DOHH2 (cell line): ENCODE data around the gene IL20.

Experiments used
- H3F3A ChIP-seq: fragments of 200-600 bp; sonication (generic), shearing (Covaris generic); 2 replicates; pipeline ENCODE4 v1.6.0; 2016; ENCODE audit warnings: antibody characterized with exemption, mild to moderate bottlenecking; ENCODE audit not compliant: control insufficient read depth, insufficient read depth
- H3K27ac ChIP-seq: fragments of 200-600 bp; sonication (generic); 2 replicates; pipeline ENCODE4 v1.5.1; 2014; ENCODE audit warnings: low read depth, mild to moderate bottlenecking, low read length, moderate library complexity
- H3K27me3 ChIP-seq: fragments of 200-600 bp; sonication (generic); 2 replicates; pipeline ENCODE4 v1.6.1; 2014; ENCODE audit warnings: mild to moderate bottlenecking, low read length, mixed read lengths; ENCODE audit not compliant: control insufficient read depth
- H3K36me3 ChIP-seq: fragments of 200-600 bp; sonication (generic); 2 replicates; pipeline ENCODE4 v1.6.1; 2014; ENCODE audit warnings: mild to moderate bottlenecking, low read length, moderate library complexity, mixed read lengths; ENCODE audit not compliant: control insufficient read depth
- H3K4me1 ChIP-seq: fragments of 200-600 bp; sonication (generic); 2 replicates; pipeline ENCODE4 v1.6.1; 2014; ENCODE audit warnings: mild to moderate bottlenecking, low read length, mixed read lengths; ENCODE audit not compliant: control insufficient read depth
- H3K4me2 ChIP-seq: fragments of 200-600 bp; sonication (generic); 2 replicates; pipeline ENCODE4 v1.6.0; 2014; ENCODE audit warnings: mild to moderate bottlenecking, low read length, moderate library complexity
- H3K4me3 ChIP-seq: fragments of 200-600 bp; sonication (generic); 2 replicates; pipeline ENCODE4 v1.5.1; 2014; ENCODE audit warnings: mild to moderate bottlenecking, low read length, mixed read lengths
- H3K79me2 ChIP-seq: fragments of 200-600 bp; sonication (generic); 2 replicates; pipeline ENCODE4 v1.6.1; 2014; ENCODE audit warnings: mild to moderate bottlenecking, low read length, mixed read lengths; ENCODE audit not compliant: control insufficient read depth
- H3K9me2 ChIP-seq: fragments of 200-600 bp; sonication (generic); replicated peaks from 2 replicates; pipeline ENCODE4 v1.6.1; 2014; ENCODE audit warnings: mild to moderate bottlenecking, low read length, mixed read lengths; ENCODE audit not compliant: control insufficient read depth
- H3K9me3 ChIP-seq: fragments of 200-600 bp; sonication (generic); 2 replicates; pipeline ENCODE4 v1.6.1; 2014; ENCODE audit warnings: antibody characterized with exemption, low read length, mixed read lengths; ENCODE audit not compliant: control insufficient read depth, insufficient read depth
- H4K20me1 ChIP-seq: fragments of 200-600 bp; sonication (generic); 2 replicates; pipeline ENCODE4 v1.6.0; 2014; ENCODE audit warnings: low read depth, mild to moderate bottlenecking, antibody characterized with exemption, low read length, moderate library complexity; ENCODE audit not compliant: control insufficient read depth, insufficient read depth
- EZH2phosphoT487 ChIP-seq: fragments of 200-600 bp; sonication (generic); IDR thresholded peaks from 2 replicates; pipeline ENCODE4 v1.6.1; 2017; ENCODE audit warnings: borderline replicate concordance, mild to moderate bottlenecking, antibody characterized with exemption, low read length, moderate library complexity, mixed read lengths
- TF ChIP-seq, protein P1 (sequence below): fragments of 200-600 bp; sonication (generic); IDR thresholded peaks from one replicate; pipeline ENCODE4 v1.5.1; 2014; ENCODE audit warnings: antibody characterized with exemption, mild to moderate bottlenecking, low read depth, low read length; ENCODE audit not compliant: poor library complexity, severe bottlenecking

IL20 gene

DNA sequence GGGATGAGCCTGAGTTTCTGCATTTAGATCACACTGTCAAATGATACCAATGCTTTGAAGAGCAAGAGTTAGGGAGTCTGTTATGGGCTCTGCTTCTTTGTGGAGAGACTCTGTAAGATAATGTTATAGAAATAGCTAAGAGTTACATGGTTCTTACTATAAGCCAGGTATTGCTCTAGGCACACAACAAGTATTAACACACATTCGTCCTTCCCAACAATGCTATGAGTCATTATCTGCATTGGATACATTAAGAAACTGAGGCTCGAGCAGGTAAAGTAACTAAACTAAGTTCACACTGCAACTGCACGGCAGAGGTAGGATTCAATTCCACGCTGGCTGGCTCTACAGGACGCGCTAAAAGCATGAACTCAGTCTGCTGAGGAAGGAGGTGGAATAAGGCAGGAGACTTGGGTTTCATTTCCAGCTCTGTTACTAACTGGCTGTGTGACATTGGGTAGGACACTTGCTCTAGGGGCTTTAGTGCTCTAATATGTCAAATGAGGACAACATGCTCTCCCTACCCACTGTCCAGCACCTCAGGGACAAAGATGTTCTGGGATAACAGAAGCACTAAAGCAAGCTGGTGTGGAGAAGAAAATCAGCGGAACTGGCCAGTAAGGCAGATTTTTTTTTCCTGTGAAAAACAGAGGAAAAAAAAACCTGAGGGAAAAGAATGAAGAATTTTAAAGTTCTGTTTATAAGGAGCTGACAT is 23.7 kb upstream of the IL20 start:
- peaks cover 5% of the 10 kb centered on the region for H3K27me3 ChIP-seq
- no peaks in the 10 kb centered on the region for H3K36me3 ChIP-seq
- H3K9me2 ChIP-seq = no peaks in the 10 kb centered on the region
- no peak overlapping the region for H3K27ac ChIP-seq
- no peaks in the 10 kb centered on the region for H3K9me3 ChIP-seq
- no peak overlapping the region for H3K4me3 ChIP-seq
- no peak overlapping the region for H3K4me2 ChIP-seq
- no peaks in the 10 kb centered on the region for H3F3A ChIP-seq
- TF ChIP-seq EZH2phosphoT487 = no peak
- TF ChIP-seq, protein P1, sequence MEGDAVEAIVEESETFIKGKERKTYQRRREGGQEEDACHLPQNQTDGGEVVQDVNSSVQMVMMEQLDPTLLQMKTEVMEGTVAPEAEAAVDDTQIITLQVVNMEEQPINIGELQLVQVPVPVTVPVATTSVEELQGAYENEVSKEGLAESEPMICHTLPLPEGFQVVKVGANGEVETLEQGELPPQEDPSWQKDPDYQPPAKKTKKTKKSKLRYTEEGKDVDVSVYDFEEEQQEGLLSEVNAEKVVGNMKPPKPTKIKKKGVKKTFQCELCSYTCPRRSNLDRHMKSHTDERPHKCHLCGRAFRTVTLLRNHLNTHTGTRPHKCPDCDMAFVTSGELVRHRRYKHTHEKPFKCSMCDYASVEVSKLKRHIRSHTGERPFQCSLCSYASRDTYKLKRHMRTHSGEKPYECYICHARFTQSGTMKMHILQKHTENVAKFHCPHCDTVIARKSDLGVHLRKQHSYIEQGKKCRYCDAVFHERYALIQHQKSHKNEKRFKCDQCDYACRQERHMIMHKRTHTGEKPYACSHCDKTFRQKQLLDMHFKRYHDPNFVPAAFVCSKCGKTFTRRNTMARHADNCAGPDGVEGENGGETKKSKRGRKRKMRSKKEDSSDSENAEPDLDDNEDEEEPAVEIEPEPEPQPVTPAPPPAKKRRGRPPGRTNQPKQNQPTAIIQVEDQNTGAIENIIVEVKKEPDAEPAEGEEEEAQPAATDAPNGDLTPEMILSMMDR = no peak
- H3K79me2 ChIP-seq = no peaks in the 10 kb centered on the region
- no peaks in the 10 kb centered on the region for H4K20me1 ChIP-seq
- H3K4me1 ChIP-seq = no peaks in the 10 kb centered on the region

DNA sequence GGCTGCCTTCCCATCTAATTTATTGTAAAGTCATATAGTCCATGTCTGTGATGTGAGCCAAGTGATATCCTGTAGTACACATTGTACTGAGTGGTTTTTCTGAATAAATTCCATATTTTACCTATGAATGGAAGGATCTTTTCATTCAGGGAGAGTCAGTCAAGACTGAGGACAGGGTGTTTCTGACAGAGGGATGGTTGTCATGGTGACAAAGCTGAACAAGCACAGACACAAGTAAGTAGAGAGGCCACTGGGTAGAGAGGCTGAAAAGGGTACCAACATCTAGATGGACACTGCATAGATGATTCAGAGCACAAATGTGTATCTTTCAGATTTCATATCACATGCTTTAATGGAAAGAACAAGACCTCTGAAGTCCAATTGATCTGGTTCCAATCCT is 22.6 kb upstream of the IL20 start:
- Histone ChIP-seq H3K4me3 (no peak overlapping the region), H3K27ac (no peak overlapping the region), H3K4me2 (no peak overlapping the region), H3K36me3 (no peaks in the 10 kb centered on the region), H4K20me1 (no peaks in the 10 kb centered on the region), H3K27me3 (peaks cover 5% of the 10 kb centered on the region), H3K9me3 (no peaks in the 10 kb centered on the region), H3K9me2 (no peaks in the 10 kb centered on the region), H3K4me1 (no peaks in the 10 kb centered on the region), H3K79me2 (no peaks in the 10 kb centered on the region), H3F3A (no peaks in the 10 kb centered on the region)
- TF ChIP-seq, protein P1 = no peak
- no peak for TF ChIP-seq EZH2phosphoT487

DNA sequence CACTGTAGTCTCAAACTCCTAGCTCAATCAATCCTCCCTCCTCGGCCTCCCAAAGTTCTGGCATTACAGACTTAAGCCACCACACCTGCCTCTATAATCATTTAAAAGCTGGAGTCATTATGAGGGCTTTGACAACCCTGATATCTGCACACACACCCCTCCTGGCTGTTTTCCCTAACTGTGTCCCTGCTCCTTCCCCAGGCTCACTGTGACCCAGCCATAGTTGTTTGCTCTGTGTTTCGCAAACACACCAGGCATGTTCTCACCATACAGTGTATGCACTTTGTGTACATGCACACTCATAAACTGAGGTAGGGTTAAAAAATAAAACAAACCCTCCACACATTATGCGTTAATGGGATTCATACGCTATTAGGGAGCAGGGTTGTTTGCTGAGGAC is 21.8 kb upstream of the IL20 start:
- H3K4me3 ChIP-seq = no peak overlapping the region
- H3K9me2 ChIP-seq = no peaks in the 10 kb centered on the region
- no peak overlapping the region for H3K27ac ChIP-seq
- H3K27me3 ChIP-seq = peaks cover 5% of the 10 kb centered on the region
- H3K79me2 ChIP-seq = no peaks in the 10 kb centered on the region
- H3K36me3 ChIP-seq = no peaks in the 10 kb centered on the region
- no peaks in the 10 kb centered on the region for H3F3A ChIP-seq
- no peaks in the 10 kb centered on the region for H4K20me1 ChIP-seq
- no peak for TF ChIP-seq EZH2phosphoT487
- H3K4me1 ChIP-seq = no peaks in the 10 kb centered on the region
- no peaks in the 10 kb centered on the region for H3K9me3 ChIP-seq
- H3K4me2 ChIP-seq = no peak overlapping the region

DNA sequence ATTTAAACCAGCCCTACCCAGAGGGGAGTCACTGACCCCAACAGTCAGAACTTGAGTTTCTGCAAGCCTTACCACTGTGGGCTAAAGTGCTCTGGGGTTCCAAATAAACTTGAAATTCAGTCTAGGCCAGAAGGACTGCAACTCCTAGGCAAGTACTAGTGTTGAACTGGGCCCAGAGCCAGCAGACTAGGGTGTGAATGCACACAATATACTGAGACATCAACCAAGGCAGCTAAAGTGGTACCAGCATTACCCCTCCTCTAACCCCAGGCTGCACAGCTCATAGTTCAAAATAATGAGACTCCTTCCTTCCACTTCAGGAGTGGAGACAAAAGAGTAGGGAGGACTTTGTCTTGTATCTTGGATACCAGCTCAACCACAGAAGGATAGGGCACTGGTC is 18.9 kb upstream of the IL20 start:
- Histone ChIP-seq H3F3A (no peaks in the 10 kb centered on the region), H3K4me1 (no peaks in the 10 kb centered on the region), H3K4me3 (no peak overlapping the region), H3K27me3 (peaks cover 3% of the 10 kb centered on the region; the same call in 1 of the 2 replicates), H3K9me3 (no peaks in the 10 kb centered on the region), H3K36me3 (no peaks in the 10 kb centered on the region), H3K27ac (no peak overlapping the region), H3K9me2 (no peaks in the 10 kb centered on the region), H3K79me2 (no peaks in the 10 kb centered on the region), H4K20me1 (no peaks in the 10 kb centered on the region), H3K4me2 (no peak overlapping the region)
- TF ChIP-seq, protein P1 = no peak
